Measurements from ENCODE around the gene CD300LF.

The CD300LF gene

DNA sequence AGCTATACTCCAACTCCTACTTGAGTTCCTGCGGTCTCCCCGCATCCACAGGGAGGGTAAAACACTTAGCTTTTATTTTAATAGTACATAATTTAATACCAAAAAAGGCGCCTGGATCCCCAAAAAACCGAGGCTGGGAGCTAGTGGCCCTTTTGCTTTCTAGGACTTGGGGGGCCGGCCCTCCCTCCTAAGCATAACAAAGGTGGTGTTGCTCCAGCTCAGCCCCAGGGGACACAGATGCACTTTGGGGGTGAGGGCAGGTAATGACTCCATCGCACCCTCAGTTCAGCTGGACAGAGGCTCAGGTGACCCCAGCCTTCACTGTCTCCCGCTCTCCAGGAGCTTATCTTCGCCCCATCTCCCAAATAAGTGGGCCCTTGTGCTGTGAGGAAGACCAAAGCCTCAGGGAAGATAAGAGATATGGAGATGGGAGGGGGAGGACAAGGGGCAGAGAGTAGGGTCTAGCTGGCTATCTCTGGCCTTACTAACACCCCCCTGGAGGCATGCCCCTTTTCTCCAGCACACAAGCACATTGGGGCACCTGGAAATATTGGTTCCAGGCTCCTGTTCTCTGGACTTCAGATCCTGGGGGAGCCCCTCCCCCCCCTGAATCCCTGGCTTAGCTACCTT is 32.9 kb upstream of the CD300LF start:
- no peak for DNase-seq (ENCODE audit: low spot score)

- DNase-seq (ENCODE audit: low spot score) = peak; percentile 87
Observed at GRCh38 chr17:74744714-74745547, 32.2 kb upstream of the CD300LF start.

DNA sequence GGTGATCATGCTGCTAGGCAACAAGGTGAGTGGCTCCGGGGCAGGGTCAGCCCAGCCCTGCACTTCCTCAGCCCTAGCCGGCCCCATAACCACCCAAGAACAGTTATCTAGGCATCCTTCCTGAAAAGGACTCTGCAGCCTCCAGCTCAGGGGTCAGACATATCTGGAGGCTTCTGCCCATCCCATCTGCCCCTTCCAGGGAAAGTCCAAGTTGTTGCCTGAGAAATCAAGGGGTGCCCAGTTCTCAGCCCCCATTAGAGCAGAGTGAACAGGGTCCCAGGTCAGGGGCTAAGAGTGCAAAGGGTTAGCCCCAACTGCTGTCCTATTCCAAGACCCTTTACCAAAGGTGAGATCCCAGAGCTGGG is 31.6 kb upstream of the CD300LF start:
- no peak for DNase-seq (ENCODE audit: low spot score)

- no peak for DNase-seq (ENCODE audit: low spot score)
Observed at GRCh38 chr17:74743755-74744154, 31.0 kb upstream of the CD300LF start.

GRCh38 chr17:74742978-74743545 is 30.3 kb upstream of the CD300LF start:
- DNase-seq (ENCODE audit: low spot score) = no peak

DNA sequence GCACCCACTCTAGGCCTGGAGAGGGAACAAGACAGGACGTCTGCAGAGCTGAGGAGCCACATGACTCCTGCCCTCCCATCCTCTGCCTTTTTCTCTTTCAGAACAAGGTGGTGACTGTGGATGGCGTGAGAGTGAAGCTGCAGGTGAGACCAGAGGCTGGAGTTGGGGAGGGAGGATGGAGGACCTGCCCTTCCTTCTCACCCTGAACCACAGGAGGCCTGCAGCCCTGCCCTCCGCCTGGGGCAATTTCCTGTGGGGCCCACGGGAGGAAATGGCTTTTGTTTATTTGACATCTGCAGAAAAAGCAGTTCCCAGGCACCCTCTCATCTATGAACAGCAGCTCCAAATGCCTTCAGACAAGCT is 29.4 kb upstream of the CD300LF start:
- DNase-seq (ENCODE audit: low spot score) = no peak

DNA sequence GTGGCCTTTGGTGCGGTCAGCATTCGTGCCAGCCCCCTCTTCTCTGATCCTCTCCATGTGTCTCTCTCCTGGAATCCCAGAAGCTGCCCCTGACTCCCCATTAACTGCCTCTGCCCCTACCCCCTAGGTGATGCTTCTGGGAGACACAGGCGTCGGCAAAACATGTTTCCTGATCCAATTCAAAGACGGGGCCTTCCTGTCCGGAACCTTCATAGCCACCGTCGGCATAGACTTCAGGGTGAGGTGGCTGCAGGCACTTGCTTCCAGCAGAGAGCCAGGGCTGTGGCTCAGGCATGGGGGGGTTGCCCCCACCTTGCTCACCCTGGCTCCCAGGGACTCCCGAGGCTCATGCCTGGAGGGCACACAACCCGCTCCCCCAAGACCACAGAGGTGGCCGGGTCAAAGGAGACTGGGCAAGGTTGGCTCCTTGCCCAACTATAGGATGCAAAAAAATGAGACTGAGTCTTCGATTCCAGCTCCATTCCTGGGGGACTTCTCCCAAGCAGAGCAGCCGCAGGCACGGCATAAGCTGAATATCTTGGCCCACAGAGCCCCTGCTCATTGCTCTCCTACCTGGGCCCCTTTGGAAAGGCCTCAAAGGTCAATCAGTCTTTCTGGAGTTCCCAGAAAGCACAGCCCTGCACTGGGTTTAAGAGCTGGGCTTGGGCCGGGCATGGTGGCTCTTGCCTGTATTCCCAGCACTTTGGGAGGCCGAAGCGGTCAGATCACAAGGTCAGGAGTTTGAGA is 28.1 kb upstream of the CD300LF start:
- DNase-seq (ENCODE audit: low spot score) = no peak

DNA sequence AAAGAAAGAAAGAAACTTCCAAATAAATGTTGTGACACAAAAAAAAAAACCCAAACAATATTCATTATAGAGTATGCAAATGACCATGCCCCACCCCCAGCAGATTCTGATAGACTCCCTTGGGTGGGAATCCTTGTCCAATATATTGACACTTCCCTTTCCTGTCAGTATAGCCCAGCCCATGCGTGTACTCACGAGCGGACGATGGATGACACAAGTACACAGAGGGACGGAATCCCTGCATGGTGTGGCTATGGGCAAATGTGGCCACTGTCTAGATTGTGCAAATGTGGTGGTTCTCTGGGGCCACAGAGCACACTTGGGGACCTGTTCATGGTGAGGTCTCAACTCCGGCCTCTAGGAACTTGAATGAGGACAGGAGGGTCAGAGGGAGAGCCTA is 27.4 kb upstream of the CD300LF start:
- DNase-seq (ENCODE audit: low spot score) = no peak

DNA sequence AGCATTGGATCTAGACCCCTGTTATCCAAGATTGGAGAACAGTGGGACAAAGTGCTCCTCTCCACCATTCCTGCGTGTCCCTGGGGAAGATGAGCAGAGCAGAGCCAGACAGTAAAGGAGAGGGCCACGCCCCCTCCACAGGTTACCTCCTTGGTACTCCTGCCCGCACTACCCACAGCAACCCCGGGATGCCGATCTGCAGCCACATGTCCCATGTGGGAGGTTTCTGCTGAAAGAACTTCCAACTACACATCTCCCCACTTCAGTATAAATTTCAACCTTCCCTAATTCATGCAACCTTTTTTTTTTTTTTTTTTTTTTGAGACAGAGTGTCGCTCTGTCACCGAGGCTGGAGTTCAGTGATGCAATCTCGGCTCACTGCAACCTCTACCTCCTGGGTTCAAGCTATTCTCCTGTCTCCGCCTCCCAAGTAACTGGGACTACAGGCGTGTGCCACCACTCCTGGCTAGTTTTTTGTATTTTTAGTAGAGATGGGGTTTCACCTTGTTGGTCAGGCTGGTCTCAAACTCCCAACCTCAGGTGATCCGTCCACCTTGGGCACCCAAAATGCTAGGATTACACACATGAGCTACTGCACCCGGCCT is 26.6 kb upstream of the CD300LF start:
- no peak for DNase-seq (ENCODE audit: low spot score)

DNA sequence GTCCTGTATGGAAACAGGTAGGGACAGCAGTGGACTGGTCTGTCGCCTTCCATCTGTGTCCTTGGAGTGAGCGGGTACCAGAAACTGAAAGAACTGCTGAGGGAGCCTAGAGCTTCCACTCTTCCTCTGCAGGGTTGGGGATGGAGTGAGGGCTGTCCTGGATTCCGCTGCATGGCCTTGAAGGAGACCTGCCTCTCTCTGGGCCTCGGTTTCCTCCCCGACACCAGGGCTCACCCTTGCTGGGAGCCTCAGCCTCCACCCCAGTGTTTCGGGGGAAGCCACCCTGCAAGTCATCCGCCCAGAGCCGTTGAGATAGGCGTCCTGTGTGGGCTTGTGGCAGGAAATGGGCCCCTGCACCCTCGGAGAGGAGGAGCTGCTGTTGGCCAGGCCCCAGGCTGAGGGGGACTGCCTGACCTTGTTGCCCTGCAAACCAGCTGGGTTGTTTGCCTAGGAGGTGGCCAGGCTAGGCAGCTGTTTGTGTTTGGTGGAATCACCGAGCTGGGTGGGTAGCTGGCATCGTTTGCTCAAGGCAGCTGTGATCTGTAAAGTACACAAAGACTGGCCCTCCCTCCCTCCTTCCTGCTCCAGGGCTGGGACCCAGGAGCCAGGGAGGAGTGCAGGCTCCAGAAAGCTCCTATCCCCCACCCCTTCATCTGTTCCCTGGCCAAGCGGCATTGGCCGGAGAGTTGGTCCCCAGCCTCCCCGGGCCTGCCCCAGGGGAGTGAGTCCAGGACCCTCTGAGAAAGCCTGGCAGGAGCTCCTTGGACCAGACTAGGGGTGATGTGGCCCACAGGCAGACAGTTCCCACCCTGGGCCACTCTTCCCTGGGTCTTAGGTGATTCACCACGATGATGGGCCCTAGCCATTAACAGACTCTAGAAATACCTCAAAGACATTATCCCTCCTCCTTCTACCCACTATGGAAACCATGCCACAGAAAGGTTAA is 25.6 kb upstream of the CD300LF start:
- no peak for DNase-seq (ENCODE audit: low spot score)

- peak; percentile 69 for DNase-seq (ENCODE audit: low spot score)
Observed at GRCh38 chr17:74737299-74738050, 24.8 kb upstream of the CD300LF start.

DNA sequence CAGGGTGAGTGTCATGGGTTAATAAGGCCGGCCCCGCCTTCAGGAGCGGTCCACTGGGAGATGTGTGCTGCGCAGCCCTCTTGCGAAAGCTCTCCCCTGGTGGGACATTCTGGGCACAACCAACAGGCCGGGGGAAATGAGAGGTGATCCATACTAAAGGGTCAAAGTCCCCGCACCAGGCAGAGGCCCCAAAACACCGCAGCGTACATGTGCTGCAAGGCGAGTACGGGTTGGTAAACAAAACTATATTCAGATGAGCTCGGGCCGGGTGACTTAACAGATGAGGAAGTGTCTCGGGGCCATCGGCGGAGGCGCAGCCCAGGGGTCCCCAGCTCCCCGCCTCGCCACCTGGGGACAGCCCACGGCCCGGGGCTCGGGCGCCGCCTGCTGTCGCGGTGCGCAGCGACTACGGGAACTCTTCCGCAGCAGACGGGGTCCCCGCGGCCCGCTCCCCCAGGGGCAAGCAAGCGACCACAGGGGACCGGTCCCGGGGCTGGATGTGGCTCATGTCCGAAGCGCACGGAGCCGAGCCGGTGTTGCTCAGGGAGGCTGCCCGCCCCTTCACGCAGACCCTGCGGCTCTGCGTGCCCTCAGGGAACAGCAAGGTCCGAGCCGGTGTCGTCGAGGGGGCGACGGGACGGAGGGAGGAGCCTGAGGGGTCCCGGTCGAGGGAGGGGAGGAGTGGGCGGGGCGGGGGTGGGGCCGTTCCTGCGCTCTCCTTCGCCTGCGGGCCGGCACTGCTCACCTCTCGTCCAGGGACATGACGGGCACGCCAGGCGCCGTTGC is 24.0 kb upstream of the CD300LF start, which contains the start of gene RAB37:
RAB37 (plus strand) TSS at position 744 of the 786 bp plus-strand sequence; CDS start at position 761, 17 bp downstream.
- DNase-seq (ENCODE audit: low spot score) = peak; percentile 97

DNA sequence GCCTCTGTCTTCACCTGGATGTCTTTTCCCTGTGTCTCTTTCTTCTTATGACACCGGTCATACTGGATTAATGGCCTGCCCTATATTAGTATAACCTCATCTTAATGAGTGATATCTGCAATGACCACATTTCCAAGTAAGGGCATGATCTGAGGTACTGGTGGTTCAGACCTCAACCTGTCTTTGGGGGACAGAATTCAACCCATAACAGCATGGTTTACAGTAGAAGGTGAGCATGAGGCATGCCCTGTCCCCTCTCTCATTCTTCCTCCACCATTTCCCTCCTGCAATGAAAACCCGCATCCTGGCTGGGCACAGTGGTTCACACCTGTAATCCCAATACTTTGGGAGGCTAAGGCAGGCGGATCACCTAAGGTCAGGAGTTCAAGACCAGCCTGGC is 21.5 kb upstream of the CD300LF start:
- no peak for DNase-seq (ENCODE audit: low spot score)

GRCh38 chr17:74733365-74734122 is 20.8 kb upstream of the CD300LF start:
- no peak for DNase-seq (ENCODE audit: low spot score)

- no peak for DNase-seq (ENCODE audit: low spot score)
Observed at GRCh38 chr17:74732042-74732867, 19.5 kb upstream of the CD300LF start.

DNA sequence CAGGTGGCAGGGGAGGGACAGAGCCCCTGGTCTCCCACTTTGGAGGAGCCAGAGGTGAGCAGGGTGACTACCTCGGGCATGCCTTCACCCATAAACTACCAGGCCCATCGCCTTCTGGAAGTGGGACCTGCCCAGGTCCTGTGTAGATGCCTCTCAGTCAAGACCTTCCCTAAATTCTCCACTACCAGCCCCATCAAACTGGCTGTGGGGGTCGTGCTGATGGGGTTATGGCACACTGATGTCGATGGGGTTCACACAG is 18.6 kb upstream of the CD300LF start:
- DNase-seq (ENCODE audit: low spot score) = no peak

GRCh38 chr17:74730491-74731346 is 18.0 kb upstream of the CD300LF start:
- DNase-seq (ENCODE audit: low spot score) = no peak
